OCI-M2 (cell line): ENCODE measurements around the gene GCDH.
A peak's percentile ranks its signal among the peaks of the same experiment; 100 is the strongest.
"Not testable (repeated sequence)": the region's sequence is repeated elsewhere in the genome, so short reads cannot be mapped to it uniquely, and the experiment has no call there.

Experiments used
- DNase-seq: peaks from one replicate; lab custom pipeline; 2025; ENCODE audit not compliant: unreplicated experiment; lab: John Stamatoyannopoulos, UW

The GCDH gene

GRCh38 chr19:12890787-12891552 lies at the start of gene GCDH:
Gene GCDH (plus strand): TSS chr19:12891160. CDS start chr19:12891305, 145 bp downstream.
- peak; percentile 90 for DNase-seq

- DNase-seq, result no peak
These were observed 48.4 kb upstream of the GCDH start for GRCh38 chr19:12842511-12842910.

GRCh38 chr19:12843328-12843727 lies 47.6 kb upstream of the GCDH start:
- DNase-seq, result no peak

GRCh38 chr19:12843999-12844732 lies 46.8 kb upstream of the GCDH start:
- DNase-seq, result no peak

GRCh38 chr19:12846613-12847012 lies 44.3 kb upstream of the GCDH start:
- not testable (repeated sequence) for DNase-seq

DNA sequence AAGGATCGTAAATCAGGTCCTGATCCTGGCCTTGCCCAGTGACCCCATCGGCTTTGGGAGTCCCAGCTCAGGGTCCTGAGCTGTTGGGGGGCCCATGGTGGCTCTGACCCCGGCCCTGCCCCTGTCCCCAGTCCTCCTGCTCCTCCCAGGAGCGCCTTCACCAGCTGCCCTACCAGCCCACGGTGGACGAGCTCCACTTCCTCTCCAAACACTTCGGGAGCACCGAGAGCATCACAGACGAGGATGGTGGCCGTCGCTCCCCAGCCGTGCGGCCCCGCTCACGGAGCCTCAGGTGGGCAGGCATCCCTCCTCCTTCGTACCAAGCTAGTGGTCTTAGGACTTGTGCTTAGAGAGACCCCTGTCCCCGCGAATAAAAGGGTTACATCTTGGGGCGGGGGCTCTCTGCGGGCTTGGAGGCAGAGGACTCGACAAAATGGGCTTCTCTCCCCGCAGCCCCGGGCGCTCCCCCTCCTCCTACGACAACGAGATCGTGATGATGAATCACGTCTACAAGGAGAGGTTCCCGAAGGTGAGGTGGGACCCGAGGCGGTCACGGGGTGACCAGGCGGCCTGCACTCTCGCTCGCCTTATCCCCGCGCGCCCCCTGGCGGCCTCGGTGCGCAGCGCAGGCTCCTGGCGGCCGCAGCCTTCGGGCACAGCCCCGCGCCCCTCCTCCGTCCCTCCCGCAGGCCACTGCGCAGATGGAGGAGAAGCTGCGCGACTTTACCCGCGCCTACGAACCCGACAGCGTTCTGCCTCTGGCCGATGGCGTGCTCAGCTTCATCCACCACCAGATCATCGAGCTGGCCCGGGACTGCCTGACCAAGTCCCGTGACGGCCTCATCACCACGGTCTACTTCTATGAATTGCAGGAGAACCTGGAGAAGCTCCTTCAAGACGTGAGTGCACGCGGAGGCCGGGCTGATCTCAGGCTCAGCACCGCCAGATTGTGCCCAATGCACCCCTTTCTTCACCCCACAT lies 43.5 kb upstream of the GCDH start:
- DNase-seq, result no peak

DNA sequence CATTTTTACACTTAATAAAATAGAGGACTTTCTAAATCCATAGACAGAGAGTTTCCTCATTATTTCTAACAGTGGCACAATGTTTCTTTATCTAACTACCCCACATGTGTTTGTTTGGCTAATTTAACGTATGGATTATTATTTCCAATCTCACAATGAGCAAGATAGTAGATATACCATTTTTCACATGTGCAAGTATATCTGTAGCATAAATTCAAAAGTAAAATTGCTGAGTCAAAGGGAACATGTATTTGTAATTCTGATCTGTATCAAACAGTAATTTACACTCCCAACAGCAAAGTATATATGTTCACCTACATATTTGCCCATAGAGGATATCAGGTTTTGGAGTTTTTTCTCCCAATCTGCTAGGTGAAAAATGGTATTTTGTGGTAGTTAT lies 34.3 kb upstream of the GCDH start:
- DNase-seq, result no peak

GRCh38 chr19:12858041-12858928 lies 32.7 kb upstream of the GCDH start:
- DNase-seq, result no peak

- no peak for DNase-seq
These were observed 31.4 kb upstream of the GCDH start for GRCh38 chr19:12859546-12859945.

GRCh38 chr19:12864143-12864542 lies 26.8 kb upstream of the GCDH start:
- DNase-seq, result no peak

DNA sequence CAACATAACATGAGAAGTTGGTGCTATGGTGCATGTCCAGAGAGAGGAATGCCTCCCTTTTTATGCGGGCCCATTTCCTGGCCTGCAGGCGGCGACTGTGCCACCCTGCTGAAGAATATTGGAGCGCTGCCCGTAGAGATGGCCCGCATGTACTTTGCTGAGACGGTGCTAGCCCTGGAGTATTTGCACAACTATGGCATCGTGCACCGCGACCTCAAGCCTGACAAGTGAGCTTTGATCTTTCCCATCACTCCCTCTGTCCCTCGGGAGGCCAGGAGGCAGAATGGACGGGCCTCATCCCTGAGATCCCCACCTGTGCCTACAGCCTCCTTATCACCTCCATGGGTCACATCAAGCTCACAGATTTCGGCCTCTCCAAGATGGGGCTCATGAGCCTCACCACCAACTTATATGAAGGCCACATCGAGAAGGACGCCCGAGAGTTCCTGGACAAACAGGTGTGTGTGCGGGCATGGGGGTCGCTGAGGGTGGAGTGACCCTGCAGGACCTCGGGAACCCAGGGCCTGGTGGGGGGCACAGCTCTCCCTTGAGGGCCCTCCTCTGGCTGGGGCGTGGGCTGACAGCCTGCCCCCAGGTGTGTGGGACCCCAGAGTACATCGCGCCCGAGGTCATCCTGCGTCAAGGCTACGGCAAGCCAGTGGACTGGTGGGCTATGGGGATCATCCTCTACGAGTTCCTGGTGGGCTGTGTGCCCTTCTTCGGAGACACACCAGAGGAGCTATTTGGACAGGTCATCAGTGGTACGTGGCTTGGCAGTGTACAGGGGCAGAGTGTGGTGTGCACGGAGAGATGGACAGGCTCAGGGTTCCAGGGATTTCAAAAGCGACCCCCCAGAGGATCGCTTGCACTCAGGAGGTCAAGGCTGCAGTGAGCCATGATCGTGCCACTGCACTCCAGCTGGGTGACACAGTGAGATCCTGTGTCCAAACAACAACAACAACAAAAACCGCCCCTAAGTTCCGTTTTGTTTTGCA lies 25.9 kb upstream of the GCDH start:
- DNase-seq, result no peak

GRCh38 chr19:12865746-12866415 lies 25.1 kb upstream of the GCDH start:
- DNase-seq, result no peak

DNA sequence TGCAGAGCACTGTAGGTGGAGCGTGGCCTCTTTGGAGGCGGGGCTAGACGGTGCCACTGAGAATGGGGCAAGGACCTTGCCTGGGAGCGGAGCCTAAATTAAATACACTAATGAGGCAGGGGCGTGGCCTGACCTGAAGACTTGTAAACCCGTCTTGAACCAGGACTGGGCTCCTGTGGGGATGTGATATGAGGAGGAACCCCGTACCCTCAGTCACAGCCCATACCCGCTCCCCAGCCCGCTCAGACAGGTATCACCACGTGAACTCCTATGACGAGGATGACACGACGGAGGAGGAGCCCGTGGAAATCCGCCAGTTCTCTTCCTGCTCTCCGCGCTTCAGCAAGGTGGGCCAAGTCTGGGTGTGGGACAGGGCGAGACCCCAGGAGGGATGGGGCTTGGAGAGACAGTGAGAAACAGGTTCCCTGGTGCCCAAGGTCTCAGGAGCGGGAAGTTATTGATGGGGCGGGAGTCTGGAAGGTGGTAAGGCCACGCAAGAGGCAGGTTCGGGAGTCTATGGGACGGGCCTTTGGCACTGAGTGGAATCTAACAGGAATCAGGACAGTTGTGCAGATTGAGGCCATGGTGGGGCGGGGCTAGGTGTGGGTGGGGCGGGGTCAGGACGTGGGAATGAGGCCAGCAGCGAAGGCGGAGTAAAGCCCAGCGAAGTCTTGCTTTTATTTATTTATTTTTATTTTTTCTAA lies 24.4 kb upstream of the GCDH start:
- DNase-seq, result no peak

DNA sequence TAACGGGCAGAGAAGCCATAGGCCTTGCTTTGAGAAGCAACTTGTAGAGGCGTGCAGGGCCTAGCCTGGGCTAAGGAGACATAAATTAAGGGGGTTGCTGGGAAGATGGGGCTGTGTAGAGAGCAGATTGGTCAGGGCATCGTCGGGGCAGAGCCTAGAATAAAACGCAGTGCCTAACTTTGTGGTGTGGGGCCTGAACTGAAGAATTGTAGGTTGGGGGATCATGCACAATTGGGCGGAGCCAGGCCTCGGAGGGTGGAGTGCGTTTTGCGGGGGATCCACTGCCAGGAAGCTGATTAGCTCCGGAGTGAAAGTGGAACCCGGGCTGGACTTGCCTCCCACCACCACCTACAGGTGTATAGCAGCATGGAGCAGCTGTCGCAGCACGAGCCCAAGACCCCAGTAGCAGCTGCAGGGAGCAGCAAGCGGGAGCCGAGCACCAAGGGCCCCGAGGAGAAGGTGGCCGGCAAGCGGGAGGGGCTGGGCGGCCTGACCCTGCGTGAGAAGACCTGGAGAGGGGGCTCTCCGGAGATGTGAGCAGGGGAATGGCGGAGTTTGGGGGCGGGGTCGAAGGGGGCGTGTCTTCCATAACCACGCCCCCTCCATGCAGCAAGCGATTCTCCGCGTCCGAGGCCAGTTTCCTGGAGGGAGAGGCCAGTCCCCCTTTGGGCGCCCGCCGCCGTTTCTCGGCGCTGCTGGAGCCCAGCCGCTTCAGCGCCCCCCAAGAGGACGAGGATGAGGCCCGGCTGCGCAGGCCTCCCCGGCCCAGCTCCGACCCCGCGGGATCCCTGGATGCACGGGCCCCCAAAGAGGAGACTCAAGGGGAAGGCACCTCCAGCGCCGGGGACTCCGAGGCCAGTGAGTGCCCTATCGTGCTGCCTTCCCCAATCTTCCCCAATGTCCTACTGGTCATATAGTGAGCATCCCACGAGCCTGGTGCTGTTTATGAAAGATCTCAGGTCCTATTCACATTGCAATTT lies 23.6 kb upstream of the GCDH start:
- DNase-seq, result no peak

DNA sequence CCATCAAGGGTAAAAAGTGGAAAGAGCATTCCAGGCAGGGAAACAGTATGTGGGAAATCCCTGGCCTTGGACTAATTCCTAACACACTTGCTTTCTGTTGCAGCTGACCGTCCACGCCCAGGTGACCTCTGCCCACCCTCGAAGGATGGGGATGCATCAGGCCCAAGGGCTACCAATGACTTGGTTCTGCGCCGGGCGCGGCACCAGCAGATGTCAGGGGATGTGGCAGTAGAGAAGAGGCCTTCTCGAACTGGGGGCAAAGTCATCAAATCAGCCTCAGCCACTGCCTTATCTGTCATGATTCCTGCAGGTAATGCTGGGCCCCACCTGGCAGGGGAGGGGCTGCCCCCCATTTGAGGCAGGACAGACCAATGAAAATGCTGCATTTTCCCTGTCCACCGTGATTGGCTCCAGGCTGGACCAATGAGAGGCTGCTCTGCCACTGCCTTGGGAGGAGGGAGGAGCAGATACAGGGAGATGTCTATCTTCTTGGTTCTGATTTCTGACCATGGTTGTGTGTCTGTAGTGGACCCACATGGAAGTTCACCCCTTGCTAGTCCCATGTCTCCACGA lies 22.3 kb upstream of the GCDH start:
- DNase-seq, result no peak

DNA sequence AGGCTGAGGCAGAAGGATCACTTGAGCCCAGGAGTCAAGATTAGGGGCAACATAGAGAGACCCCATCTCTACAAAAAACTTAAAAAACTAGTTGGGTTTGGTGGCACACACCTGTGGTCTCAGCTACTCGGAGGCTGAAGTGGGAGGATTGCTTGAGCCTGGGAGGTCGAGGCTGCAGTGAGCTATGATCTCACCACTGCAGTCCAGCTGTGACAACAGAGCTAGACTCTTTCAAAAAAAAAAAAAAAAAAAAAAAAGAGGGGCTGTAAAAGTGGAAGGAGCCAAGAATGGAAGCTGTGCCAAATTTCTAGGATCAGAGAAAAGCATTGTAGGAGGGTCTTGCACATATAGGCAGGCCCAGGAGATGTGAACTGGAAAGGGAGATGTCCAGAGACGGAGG lies 19.3 kb upstream of the GCDH start:
- no peak for DNase-seq
